Small intestine (tissue), 7 donors: ENCODE measurements around the gene RNF169. TPM values are rescaled to one million over a fixed set of nuclear protein-coding genes. Genes with fewer than 3 reads are reported as not detected.

Experiments
- DNase-seq, 2 donors: peaks; one replicate each; pipeline versions ENCODE4 v3.0.0 to v3.0.0-alpha.2; 2013
- FAIRE-seq: peaks from 2 replicates; lab custom pipeline; 2012; peaks lifted over from hg19 to GRCh38; lab: Jason Lieb, UNC
- H3K27ac ChIP-seq, 3 donors: one replicate each; pipeline ENCODE4 v1.5.1; 2013; ENCODE audit warnings: low read length in 2 of 3, mild to moderate bottlenecking in 2 of 3, control low read depth in 1 of 3, inconsistent platforms in 1 of 3, low read depth in 1 of 3, moderate library complexity in 1 of 3
- H3K27me3 ChIP-seq, 3 donors: one replicate each; pipeline ENCODE4 v1.6.1; 2013; ENCODE audit warnings: low read length in 3 of 3, inconsistent platforms in 1 of 3; ENCODE audit not compliant: control insufficient read depth in 3 of 3, insufficient read depth in 3 of 3
- H3K36me3 ChIP-seq, 3 donors: one replicate each; pipeline ENCODE4 v1.6.1; 2013; ENCODE audit warnings: low read length in 3 of 3, inconsistent platforms in 1 of 3, low read depth in 1 of 3, mild to moderate bottlenecking in 1 of 3, moderate library complexity in 1 of 3; ENCODE audit not compliant: control insufficient read depth in 3 of 3, insufficient read depth in 2 of 3
- H3K4me1 ChIP-seq, 3 donors: one replicate each; pipeline ENCODE4 v1.6.1; 2013; ENCODE audit warnings: low read length in 2 of 3, inconsistent platforms in 1 of 3, low read depth in 1 of 3, mild to moderate bottlenecking in 1 of 3, moderate library complexity in 1 of 3; ENCODE audit not compliant: control insufficient read depth in 3 of 3, insufficient read depth in 2 of 3
- H3K4me3 ChIP-seq, 3 donors: one replicate each; pipeline ENCODE4 v1.5.1; 2013; ENCODE audit warnings: low read length in 3 of 3, control low read depth in 1 of 3, inconsistent platforms in 1 of 3, low read depth in 1 of 3, mild to moderate bottlenecking in 1 of 3, moderate library complexity in 1 of 3
- H3K9me3 ChIP-seq, 2 donors: one replicate each; pipeline ENCODE4 v1.6.1; 2013; ENCODE audit warnings: low read depth in 1 of 2, low read length in 1 of 2; ENCODE audit not compliant: control insufficient read depth in 2 of 2, insufficient read depth in 1 of 2
- WGBS, 3 donors: extraction: QIAGEN DNeasy Blood & Tissue Kit; methylation state at CpG; one replicate each; pipeline ENCODE4 v1.1.7; 2013; 5-methylcytosine and 5-hydroxymethylcytosine counted together
- polyA plus RNA-seq, 4 donors: library from polyadenylated mRNA; stranded (reverse) in 3 of 4; unstranded in 1 of 4; fragments of 200-250 nt in 3 of 4; fragments of 120-200 nt in 1 of 4; gene quantifications; one replicate each; pipeline versions ENCODE4 v1.2.1 to v1.2.3, GENCODE V29; 2013
- donor health status: healthy with polysubstance abuse.
- donor health status: control.
- donor health status: control.
- donor health status: Bipolar disorder and iron deficiency.
- donor health status: healthy.

Gene RNF169
- polyA plus RNA-seq, 4 donors: 1.4 to 11.4 (median 2.9) TPM

DNA sequence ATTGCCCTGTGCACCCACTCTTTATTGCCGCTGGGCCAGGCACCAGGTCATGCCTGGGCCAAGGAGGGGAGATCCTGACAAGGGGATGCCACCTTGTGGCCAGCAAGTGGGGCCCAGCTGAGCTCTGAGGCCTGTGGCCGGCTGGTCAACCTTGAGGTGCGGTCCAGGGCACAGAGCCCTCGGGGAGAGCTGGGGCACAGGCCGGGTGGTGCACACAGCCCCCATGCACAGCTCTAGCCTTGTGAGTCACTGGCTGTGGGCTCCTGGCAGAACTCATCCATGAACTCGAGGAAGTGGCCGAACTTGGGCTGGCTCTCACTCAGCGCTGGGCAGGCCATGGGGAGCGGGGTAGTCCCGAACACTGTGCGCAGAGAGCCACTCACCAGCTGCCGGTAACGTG, 94.3 kb downstream of the RNF169 start:
- WGBS, 3 donors: 91 to 97% (median 95%) methylated on average over 13 of the region's 13 CpGs

GRCh38 chr11:74844072-74844471, 95.4 kb downstream of the RNF169 start:
- Histone ChIP-seq H3K4me3 (no peak overlapping the region), H3K9me3 (no peaks in the 10 kb centered on the region), H3K27me3 (no peaks in the 10 kb centered on the region), H3K4me1 (peaks cover 0 to 5% (median 0%) of the 10 kb centered on the region in 3 donors), H3K36me3 (peaks cover 0 to 62% (median 5%) of the 10 kb centered on the region in 3 donors), H3K27ac (no peak overlapping the region)
- FAIRE-seq (no peak), DNase-seq (no peak)
- WGBS, 3 donors: 90 to 91% (median 90%) methylated on average over 3 of the region's 3 CpGs

More for the DNA sequence above, 94.3 kb downstream of the RNF169 start:
- Histone ChIP-seq H3K27ac (no peak overlapping the region), H3K4me3 (no peak overlapping the region), H3K36me3 (peaks cover 0 to 54% (median 5%) of the 10 kb centered on the region in 3 donors), H3K4me1 (peaks cover 0 to 5% (median 0%) of the 10 kb centered on the region in 3 donors), H3K27me3 (no peaks in the 10 kb centered on the region), H3K9me3 (no peaks in the 10 kb centered on the region)
- no peak for DNase-seq
- no peak for FAIRE-seq

DNA sequence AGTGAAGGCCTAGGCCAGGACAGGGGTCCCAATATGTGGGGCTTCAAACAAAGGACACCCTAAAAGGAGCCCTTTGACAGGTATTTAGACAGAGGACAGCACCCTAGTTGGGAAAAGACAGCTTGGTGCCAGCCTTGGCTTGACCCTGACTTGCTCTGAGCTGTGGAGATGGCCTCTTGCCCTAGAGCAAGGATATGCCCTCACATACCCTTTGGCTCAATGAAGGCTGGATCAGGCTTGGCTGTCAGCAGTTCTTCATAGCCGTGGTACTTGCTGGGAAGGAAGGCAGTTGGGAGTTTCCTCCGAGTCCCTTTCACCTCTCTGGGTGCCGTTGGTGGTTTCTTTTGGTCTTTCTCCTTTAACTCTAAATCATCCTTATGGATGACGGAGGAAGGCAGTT, 96.2 kb downstream of the RNF169 start:
- Histone ChIP-seq H3K27ac (no peak overlapping the region), H3K4me1 (peaks cover 0 to 5% (median 0%) of the 10 kb centered on the region in 3 donors), H3K36me3 (peaks cover 0 to 67% (median 5%) of the 10 kb centered on the region in 3 donors), H3K27me3 (no peaks in the 10 kb centered on the region), H3K9me3 (no peaks in the 10 kb centered on the region), H3K4me3 (no peak overlapping the region)
- DNase-seq (no peak), FAIRE-seq (no peak)
- 95 to 98% (median 97%) methylated on average over 4 of the region's 4 CpGs for WGBS, 3 donors

DNA sequence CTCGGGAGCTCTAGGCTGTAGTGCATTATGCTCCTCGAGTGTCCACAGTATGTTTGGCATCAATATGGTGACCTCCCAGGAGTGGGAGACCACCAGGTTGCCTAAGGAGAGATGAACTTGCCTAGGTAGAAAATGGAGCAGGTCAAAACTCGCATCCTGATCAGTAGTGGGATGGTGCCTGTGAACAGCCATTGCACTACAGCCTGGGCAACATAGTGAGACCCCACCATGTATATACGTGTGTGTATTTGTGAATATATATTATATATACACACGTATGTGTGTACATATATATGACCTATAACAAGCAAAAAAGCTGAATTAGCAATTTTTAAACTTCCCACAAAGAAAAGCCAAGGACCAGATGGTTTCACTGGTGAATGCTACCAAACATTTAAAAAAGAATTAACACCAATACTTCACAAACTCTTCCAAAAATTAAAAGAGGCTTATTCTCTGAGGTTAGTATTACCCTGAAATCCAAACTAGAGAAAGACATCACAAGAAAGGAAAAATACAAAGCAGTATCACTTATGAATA, 97.4 kb downstream of the RNF169 start:
- FAIRE-seq: no peak

GRCh38 chr11:74846770-74847169, 98.1 kb downstream of the RNF169 start:
- no peak overlapping the region for H3K4me3 ChIP-seq
- H3K27me3 ChIP-seq: no peaks in the 10 kb centered on the region
- H3K27ac ChIP-seq: no peak overlapping the region
- no peaks in the 10 kb centered on the region for H3K9me3 ChIP-seq
- peaks cover 6 to 79% (median 7%) of the 10 kb centered on the region in 3 donors for H3K36me3 ChIP-seq
- no peak for FAIRE-seq
- 74 to 88% (median 76%) methylated on average over 2 of the region's 2 CpGs for WGBS, 3 donors
- DNase-seq: no peak
- H3K4me1 ChIP-seq: peaks cover 0 to 5% (median 0%) of the 10 kb centered on the region in 3 donors

More for the DNA sequence above, 97.4 kb downstream of the RNF169 start:
- WGBS, 3 donors: 94 to 98% (median 95%) methylated on average over 5 of the region's 5 CpGs
- no peaks in the 10 kb centered on the region for H3K9me3 ChIP-seq
- H3K4me1 ChIP-seq: peaks cover 0 to 5% (median 0%) of the 10 kb centered on the region in 3 donors
- H3K27ac ChIP-seq: no peak overlapping the region
- no peak for DNase-seq
- H3K36me3 ChIP-seq: peaks cover 5 to 75% (median 7%) of the 10 kb centered on the region in 3 donors
- no peaks in the 10 kb centered on the region for H3K27me3 ChIP-seq
- no peak overlapping the region for H3K4me3 ChIP-seq

- no peak for FAIRE-seq
- peaks cover 7 to 80% (median 7%) of the 10 kb centered on the region in 3 donors for H3K36me3 ChIP-seq
- 95 to 96% (median 95%) methylated on average over 1 of the region's 1 CpG for WGBS, 3 donors
Measured at GRCh38 chr11:74847395-74847794, 98.7 kb downstream of the RNF169 start.

GRCh38 chr11:74847895-74848294, 99.2 kb downstream of the RNF169 start:
- 98 to 100% (median 98%) methylated on average over 6 of the region's 6 CpGs for WGBS, 3 donors
- Histone ChIP-seq H3K9me3 (no peaks in the 10 kb centered on the region), H3K4me3 (no peak overlapping the region), H3K27me3 (no peaks in the 10 kb centered on the region), H3K27ac (no peak overlapping the region), H3K4me1 (peaks cover 0 to 5% (median 0%) of the 10 kb centered on the region in 3 donors), H3K36me3 (peaks cover 5 to 81% (median 7%) of the 10 kb centered on the region in 3 donors)
- FAIRE-seq: no peak
- no peak for DNase-seq

More at GRCh38 chr11:74847395-74847794, 98.7 kb downstream of the RNF169 start:
- H3K4me3 ChIP-seq: no peak overlapping the region
- no peaks in the 10 kb centered on the region for H3K9me3 ChIP-seq
- no peak for DNase-seq
- no peaks in the 10 kb centered on the region for H3K27me3 ChIP-seq
- no peak overlapping the region for H3K27ac ChIP-seq
- peaks cover 0 to 5% (median 0%) of the 10 kb centered on the region in 3 donors for H3K4me1 ChIP-seq

DNA sequence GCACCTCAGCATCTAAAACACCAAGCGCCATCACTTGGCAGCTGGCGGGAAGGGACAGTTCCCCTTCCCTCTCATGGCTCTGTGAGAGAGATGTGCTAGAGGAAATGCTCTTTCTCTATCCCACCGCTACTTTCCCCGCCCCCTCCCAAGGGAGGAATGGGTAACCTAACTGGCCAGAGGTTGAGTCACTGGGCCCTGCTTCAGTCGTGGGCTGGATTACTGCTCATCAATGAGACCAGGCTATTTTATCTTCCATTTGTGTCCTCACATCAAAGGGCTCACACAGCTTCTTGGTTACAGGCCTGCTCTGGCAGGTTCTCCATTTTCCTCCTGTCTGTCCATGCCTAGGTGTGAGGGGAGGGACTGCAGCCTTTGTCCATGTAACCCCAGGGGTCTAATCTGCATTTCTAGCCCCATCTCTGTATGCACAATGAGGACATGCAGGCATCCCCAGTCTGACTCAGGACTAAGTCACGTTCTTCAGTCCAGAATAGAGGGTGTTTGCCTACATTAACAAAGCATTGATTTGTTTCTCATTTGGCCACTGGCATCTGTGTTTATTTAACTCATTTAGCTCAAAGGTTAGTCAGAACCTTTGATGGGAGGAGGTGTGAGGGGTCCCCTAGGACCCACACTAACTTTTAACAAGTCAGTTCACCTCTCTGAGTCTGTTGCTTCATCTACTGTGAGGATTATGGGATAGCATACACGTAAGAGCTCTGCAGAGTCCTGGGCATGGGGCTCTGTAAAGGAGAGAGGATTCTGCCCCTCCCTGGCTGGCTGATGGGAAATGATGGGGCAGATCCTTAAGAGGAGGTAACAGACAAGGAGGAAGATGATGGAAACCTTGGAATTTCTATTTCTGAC, 101.1 kb downstream of the RNF169 start:
- peaks cover 0 to 5% (median 0%) of the 10 kb centered on the region in 3 donors for H3K4me1 ChIP-seq
- H3K4me3 ChIP-seq: no peak overlapping the region
- H3K27ac ChIP-seq: no peak overlapping the region
- DNase-seq: no peak
- no peaks in the 10 kb centered on the region for H3K9me3 ChIP-seq
- no peaks in the 10 kb centered on the region for H3K27me3 ChIP-seq
- H3K36me3 ChIP-seq: peaks cover 2 to 66% (median 7%) of the 10 kb centered on the region in 3 donors
- 74 to 91% (median 78%) methylated on average over 7 of the region's 7 CpGs for WGBS, 3 donors
- FAIRE-seq: no peak
